SK-N-SH treated with all-trans-retinoic acid at 6 μM for 48 hours (cell line): ENCODE data around the gene STATH.

Source experiments
- ATAC-seq: fragments of 200-7000 bp; cut with Tn5 transposase; 3 replicates; pipeline ENCODE4 v1.9.1; 2020; ENCODE audit warnings: mild to moderate bottlenecking, moderate library complexity
- ARNTL ChIP-seq: fragments of 450-650 bp; formaldehyde crosslinking; IDR thresholded peaks from 2 replicates; pipeline ENCODE4 v1.5.0; 2020; ENCODE audit warnings: low read depth, mild to moderate bottlenecking, moderate library complexity, borderline replicate concordance
- BACH2 ChIP-seq: fragments of 250-450 bp; sonication (Bioruptor Pico); IDR thresholded peaks from 2 replicates; pipeline ENCODE4 v1.9.0; 2021; ENCODE audit warnings: mild to moderate bottlenecking, borderline replicate concordance
- CSDC2 ChIP-seq: fragments of 250-450 bp; sonication (Bioruptor Pico); IDR thresholded peaks from 2 replicates; pipeline ENCODE4 v1.5.0; 2020; ENCODE audit warnings: mild to moderate bottlenecking, moderate library complexity
- CSRNP3 ChIP-seq: fragments of 250-450 bp; sonication (Bioruptor Pico); IDR thresholded peaks from 2 replicates; pipeline ENCODE4 v1.5.1; 2021; ENCODE audit warnings: mild to moderate bottlenecking, moderate library complexity
- ESRRG ChIP-seq: fragments of 250-450 bp; sonication (Bioruptor Pico); IDR thresholded peaks from 2 replicates; pipeline ENCODE4 v1.6.1; 2021; ENCODE audit warnings: mild to moderate bottlenecking
- ISL1 ChIP-seq: fragments of 250-450 bp; sonication (Bioruptor Pico); IDR thresholded peaks from 2 replicates; pipeline ENCODE4 v2.1.2; 2022; ENCODE audit warnings: mild to moderate bottlenecking, moderate library complexity
- PATZ1 ChIP-seq: fragments of 250-450 bp; sonication (Bioruptor Pico); IDR thresholded peaks from 2 replicates; pipeline ENCODE4 v1.8.0; 2020; ENCODE audit warnings: mild to moderate bottlenecking, moderate library complexity, borderline replicate concordance
- POU6F1 ChIP-seq: fragments of 250-450 bp; sonication (Bioruptor Pico); IDR thresholded peaks from 2 replicates; pipeline ENCODE4 v1.8.0; 2021; ENCODE audit warnings: low read depth, mild to moderate bottlenecking, moderate library complexity, borderline replicate concordance
- RARB ChIP-seq: fragments of 250-450 bp; sonication (Bioruptor Pico); IDR thresholded peaks from 2 replicates; pipeline ENCODE4 v1.8.0; 2021; ENCODE audit warnings: mild to moderate bottlenecking, moderate library complexity
- SNAI2 ChIP-seq: fragments of 250-450 bp; sonication (Bioruptor Pico); IDR thresholded peaks from 2 replicates; pipeline ENCODE4 v1.5.0; 2020; ENCODE audit warnings: mild to moderate bottlenecking, moderate library complexity
- TOX ChIP-seq: fragments of 250-450 bp; sonication (Bioruptor Pico); IDR thresholded peaks from 2 replicates; pipeline ENCODE4 v1.8.0; 2021; ENCODE audit warnings: mild to moderate bottlenecking, moderate library complexity, borderline replicate concordance
- TSHZ2 ChIP-seq: fragments of 250-450 bp; sonication (Bioruptor Pico); IDR thresholded peaks from 2 replicates; pipeline ENCODE4 v1.5.0; 2020; ENCODE audit warnings: mild to moderate bottlenecking, moderate library complexity
- ZC3H10 ChIP-seq: fragments of 250-450 bp; sonication (Bioruptor Pico); IDR thresholded peaks from 2 replicates; pipeline ENCODE4 v1.5.1; 2021; ENCODE audit warnings: mild to moderate bottlenecking, moderate library complexity
- ZFP3 ChIP-seq: fragments of 250-450 bp; sonication (Bioruptor Pico); IDR thresholded peaks from 2 replicates; pipeline ENCODE4 v1.5.0; 2020; ENCODE audit warnings: mild to moderate bottlenecking, moderate library complexity
- ZFP30 ChIP-seq: fragments of 450-650 bp; formaldehyde crosslinking; IDR thresholded peaks from 2 replicates; pipeline ENCODE4 v1.5.0; 2022; ENCODE audit warnings: mild to moderate bottlenecking, moderate library complexity
- ZNF70 ChIP-seq: fragments of 450-650 bp; formaldehyde crosslinking; IDR thresholded peaks from 2 replicates; pipeline ENCODE4 v1.5.0; 2020; ENCODE audit warnings: mild to moderate bottlenecking, moderate library complexity

Gene STATH

GRCh38 chr4:69995526-69996016, at the start of gene STATH:
STATH (plus strand) TSS chr4:69995966; CDS start chr4:69998438, 2,472 bp downstream.
- no peak for TF ChIP-seq SNAI2 (CRISPR knock-in tag)
- TF ChIP-seq ZFP3: no peak
- TF ChIP-seq ESRRG (CRISPR knock-in tag): no peak
- no peak for TF ChIP-seq CSDC2
- TF ChIP-seq BACH2 (CRISPR knock-in tag): no peak
- TF ChIP-seq ZFP30: no peak
- TF ChIP-seq ISL1 (CRISPR knock-in tag): no peak
- TF ChIP-seq TOX (CRISPR knock-in tag): no peak
- TF ChIP-seq RARB (CRISPR knock-in tag): no peak
- TF ChIP-seq PATZ1 (CRISPR knock-in tag): no peak
- no peak for TF ChIP-seq CSRNP3 (CRISPR knock-in tag)
- no peak for TF ChIP-seq ARNTL
- no peak for TF ChIP-seq TSHZ2 (CRISPR knock-in tag)
- TF ChIP-seq ZNF70 (CRISPR knock-in tag): no peak
- no peak for TF ChIP-seq POU6F1 (CRISPR knock-in tag)
- no peak for ATAC-seq

GRCh38 chr4:69951602-69952001, 44.2 kb upstream of the STATH start:
- TF ChIP-seq ISL1 (CRISPR knock-in tag) (no peak), ZFP3 (no peak)
- ATAC-seq: no peak

- no peak for ATAC-seq
- TF ChIP-seq RARB (CRISPR knock-in tag) (no peak), CSRNP3 (CRISPR knock-in tag) (no peak), SNAI2 (CRISPR knock-in tag) (no peak), TSHZ2 (CRISPR knock-in tag) (no peak), PATZ1 (CRISPR knock-in tag) (no peak), ZC3H10 (no peak), ISL1 (CRISPR knock-in tag) (no peak), ESRRG (CRISPR knock-in tag) (no peak), ARNTL (no peak), CSDC2 (no peak)
Observed at GRCh38 chr4:69957209-69957608, 38.6 kb upstream of the STATH start.
